Panc1 (cell line): ENCODE results near the gene UGT1A9. TPM values are rescaled to one million over a fixed set of nuclear protein-coding genes. Genes with fewer than 3 reads are reported as not detected.

Source experiments
- ATAC-seq: fragments of 200-7000 bp; cut with Tn5 transposase; 2 replicates; pipeline ENCODE4 v1.9.1; 2020; ENCODE audit warnings: mild to moderate bottlenecking, moderate library complexity
- BruUV-seq: library from RNA; stranded (reverse); fragments of 400-500 nt; replicated peaks from 2 replicates; lab custom pipeline; 2021; lab: Mats Ljungman, UMichigan
- CTCF ChIA-PET: fragments of 300-600 bp; sonication (Branson Sonifier 250); formaldehyde crosslinking; loops from one replicate; lab custom pipeline; 2022; ENCODE audit warnings: antibody characterized with exemption; lab: Charles Lee
- POLR2A ChIA-PET: fragments of 300-600 bp; sonication (Branson Sonifier 250); formaldehyde crosslinking; loops from one replicate; lab custom pipeline; 2022; ENCODE audit warnings: antibody characterized with exemption; lab: Charles Lee
- DNase-seq: peaks from one replicate; pipeline ENCODE4 v3.0.0-alpha.2; 2010; ENCODE audit warnings: low read depth, low spot score
- H3K27ac ChIP-seq: 2 replicates; pipeline ENCODE4 v1.5.1; 2011; ENCODE audit warnings: mild to moderate bottlenecking, low read length, inconsistent platforms
- H3K27me3 ChIP-seq: fragments of 200-500 bp; sonication (Bioruptor generic); 2 replicates; pipeline ENCODE4 v1.6.0; 2014; ENCODE audit warnings: low read length, inconsistent platforms; ENCODE audit not compliant: control insufficient read depth, insufficient read depth
- H3K36me3 ChIP-seq: fragments of 200-500 bp; sonication (Bioruptor generic); 2 replicates; pipeline ENCODE4 v1.5.1; 2014; ENCODE audit warnings: inconsistent platforms, mild to moderate bottlenecking, low read length, moderate library complexity; ENCODE audit not compliant: control insufficient read depth, insufficient read depth
- H3K4me1 ChIP-seq: 2 replicates; pipeline ENCODE4 v1.5.1; 2011; ENCODE audit warnings: inconsistent platforms, mild to moderate bottlenecking, low read length, moderate library complexity; ENCODE audit not compliant: control insufficient read depth, insufficient read depth
- H3K4me3 ChIP-seq, 2 experiments: 2 replicates each; pipeline ENCODE4 v1.5.1; 2011 to 2012; ENCODE audit warnings: low read depth in 2 of 2, low read length in 2 of 2, mild to moderate bottlenecking in 2 of 2, inconsistent platforms in 1 of 2, moderate library complexity in 1 of 2
- H3K9me3 ChIP-seq: fragments of 200-500 bp; sonication (Bioruptor generic); 2 replicates; pipeline ENCODE4 v1.5.1; 2014; ENCODE audit warnings: low read depth, mild to moderate bottlenecking, inconsistent platforms, low read length, moderate library complexity; ENCODE audit not compliant: control insufficient read depth, insufficient read depth
- CTCF ChIP-seq: fragments of 450-650 bp; IDR thresholded peaks from 2 replicates; pipeline ENCODE4 v1.5.1; 2017; ENCODE audit warnings: mild to moderate bottlenecking
- POLR2AphosphoS5 ChIP-seq: IDR thresholded peaks from 2 replicates; pipeline ENCODE4 v1.6.1; 2012; ENCODE audit warnings: mild to moderate bottlenecking, low read depth, low read length, moderate library complexity
- REST ChIP-seq, 2 experiments: IDR thresholded peaks; 2 replicates each; pipeline ENCODE4 v1.6.1; 2011 to 2012; ENCODE audit warnings: low read depth in 2 of 2, control low read depth in 1 of 2, low read length in 1 of 2, mild to moderate bottlenecking in 1 of 2, moderate library complexity in 1 of 2; ENCODE audit not compliant: insufficient read depth in 1 of 2
- SIN3A ChIP-seq: IDR thresholded peaks from 2 replicates; pipeline ENCODE4 v1.6.1; 2012; ENCODE audit warnings: low read depth, mild to moderate bottlenecking, low read length, moderate library complexity, borderline replicate concordance; ENCODE audit not compliant: insufficient read depth
- TCF7L2 ChIP-seq: IDR thresholded peaks from 2 replicates; pipeline ENCODE4 v1.6.1; 2011; ENCODE audit warnings: mild to moderate bottlenecking, low read depth, low read length, inconsistent platforms
- in situ Hi-C: cut with HindIII; loops from 2 replicates; pipeline ENCODE4 v1.10.0; 2016; ENCODE audit warnings: low sequenced_read_pairs, low pct_unique_long_range_greater_than_20kb
- intact Hi-C: fragments of 100-400 bp; cut with micrococcal nuclease; formaldehyde crosslinking; loops from one replicate; pipeline ENCODE4 v1.10.0; 2022; ENCODE audit not compliant: unreplicated experiment
- total RNA-seq: library from RNA; stranded (reverse); gene quantifications from one replicate; pipeline ENCODE4 v1.2.1, GENCODE V29; 2021; ENCODE audit not compliant: unreplicated experiment

UGT1A9 gene
- total RNA-seq, 1 experiment from 2014 or later: not detected

- H3K27me3 ChIP-seq: no peaks in the 10 kb centered on the region
- POLR2A ChIA-PET: no interaction called here
- no TSS peak for BruUV-seq
- no peak for ATAC-seq
- intact Hi-C loops: no loop called here
- H3K4me3 ChIP-seq: no peak overlapping the region
- TF ChIP-seq REST (IDR thresholded peaks at IDR 0.05; ENCODE audit: insufficient read depth in 1 of 2, low read depth in 2 of 2, low read length in 1 of 2): no peak
- TF ChIP-seq TCF7L2: no peak
- no peak for TF ChIP-seq POLR2AphosphoS5
- no peak for TF ChIP-seq CTCF
- TF ChIP-seq SIN3A: no peak
- no peaks in the 10 kb centered on the region for H3K4me1 ChIP-seq
- no peaks in the 10 kb centered on the region for H3K36me3 ChIP-seq
- CTCF ChIA-PET: no interaction called here
- no peaks in the 10 kb centered on the region for H3K9me3 ChIP-seq
- no peak for DNase-seq
- H3K27ac ChIP-seq: no peak overlapping the region
- in situ Hi-C loops: no loop called here
These were observed 128.5 kb downstream of the UGT1A9 start for GRCh38 chr2:233800208-233800607.

DNA sequence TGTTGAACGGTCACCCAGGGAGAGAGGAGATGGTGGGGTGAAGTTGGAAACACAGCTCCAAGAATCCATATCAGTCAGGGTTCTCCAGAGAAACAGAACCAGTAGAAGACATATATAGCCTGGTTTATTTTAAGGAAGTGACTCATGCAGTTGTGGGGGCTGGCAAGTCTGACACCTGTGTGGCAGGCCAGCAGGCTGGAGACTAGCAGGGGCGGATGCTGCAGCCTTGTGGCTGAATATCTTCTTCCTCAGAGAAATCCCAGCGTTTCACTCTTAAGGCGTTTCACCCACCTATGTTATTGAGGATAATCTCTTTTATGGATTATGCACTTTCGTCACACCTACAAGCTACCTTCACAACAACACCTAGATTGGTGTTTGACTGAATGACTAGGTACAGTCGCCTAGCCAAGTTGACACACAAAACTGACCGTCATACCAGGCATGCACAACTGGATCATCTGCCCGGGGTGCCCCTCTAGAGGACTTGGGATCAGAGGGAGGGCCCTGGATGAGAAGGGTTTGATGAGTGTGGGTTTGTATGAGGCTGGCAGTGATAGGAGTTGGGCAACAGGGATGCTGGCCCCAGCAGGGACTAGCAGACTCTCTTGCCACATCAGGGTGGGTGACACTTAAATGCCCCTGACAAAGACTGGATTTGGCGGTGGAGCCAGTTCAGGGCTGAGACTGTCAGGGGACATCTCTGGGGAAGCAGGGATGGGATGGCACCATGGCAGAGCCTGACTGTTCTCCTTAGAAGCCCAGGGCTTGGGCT, 129.8 kb downstream of the UGT1A9 start:
- TF ChIP-seq SIN3A: no peak
- no peak for TF ChIP-seq POLR2AphosphoS5
- no peak for TF ChIP-seq CTCF
- TF ChIP-seq REST (IDR thresholded peaks at IDR 0.05; ENCODE audit: insufficient read depth in 1 of 2, low read depth in 2 of 2, low read length in 1 of 2): no peak
- Histone ChIP-seq H3K4me1 (no peaks in the 10 kb centered on the region), H3K27ac (no peak overlapping the region), H3K4me3 (no peak overlapping the region), H3K9me3 (no peaks in the 10 kb centered on the region), H3K27me3 (no peaks in the 10 kb centered on the region; the same call in 1 of the 2 replicates), H3K36me3 (no peaks in the 10 kb centered on the region)
- ChIA-PET POLR2A (no interaction called here), CTCF (no interaction called here)
- ATAC-seq (no peak; the same call in 1 of the 2 replicates), DNase-seq (no peak)
- in situ Hi-C loops (no loop called here), intact Hi-C loops (no loop called here)
- no TSS peak for BruUV-seq
